Suprapubic skin (tissue), 3 donors: ENCODE results near the gene APPBP2.

Experiments
- POLR2A ChIP-seq, 2 donors: fragments of 450-650 bp; IDR thresholded peaks; one replicate each; pipeline ENCODE4 v1.6.1; 2017; ENCODE audit warnings: antibody characterized with exemption in 2 of 2, mild to moderate bottlenecking in 2 of 2, moderate library complexity in 2 of 2
- TF ChIP-seq, protein P1 (sequence below), 2 donors: fragments of 200-600 bp in 1 of 2; fragments of 450-650 bp in 1 of 2; sonication (generic) in 1 of 2; IDR thresholded peaks; one replicate each; pipeline ENCODE4 v1.5.1; 2016 to 2019; ENCODE audit warnings: antibody characterized with exemption in 2 of 2, mild to moderate bottlenecking in 1 of 2, moderate library complexity in 1 of 2

GRCh38 chr17:60436676-60437075 is 89.4 kb downstream of the APPBP2 start:
- no peak for TF ChIP-seq POLR2A (IDR thresholded peaks at IDR 0.05)
- TF ChIP-seq, protein P1, sequence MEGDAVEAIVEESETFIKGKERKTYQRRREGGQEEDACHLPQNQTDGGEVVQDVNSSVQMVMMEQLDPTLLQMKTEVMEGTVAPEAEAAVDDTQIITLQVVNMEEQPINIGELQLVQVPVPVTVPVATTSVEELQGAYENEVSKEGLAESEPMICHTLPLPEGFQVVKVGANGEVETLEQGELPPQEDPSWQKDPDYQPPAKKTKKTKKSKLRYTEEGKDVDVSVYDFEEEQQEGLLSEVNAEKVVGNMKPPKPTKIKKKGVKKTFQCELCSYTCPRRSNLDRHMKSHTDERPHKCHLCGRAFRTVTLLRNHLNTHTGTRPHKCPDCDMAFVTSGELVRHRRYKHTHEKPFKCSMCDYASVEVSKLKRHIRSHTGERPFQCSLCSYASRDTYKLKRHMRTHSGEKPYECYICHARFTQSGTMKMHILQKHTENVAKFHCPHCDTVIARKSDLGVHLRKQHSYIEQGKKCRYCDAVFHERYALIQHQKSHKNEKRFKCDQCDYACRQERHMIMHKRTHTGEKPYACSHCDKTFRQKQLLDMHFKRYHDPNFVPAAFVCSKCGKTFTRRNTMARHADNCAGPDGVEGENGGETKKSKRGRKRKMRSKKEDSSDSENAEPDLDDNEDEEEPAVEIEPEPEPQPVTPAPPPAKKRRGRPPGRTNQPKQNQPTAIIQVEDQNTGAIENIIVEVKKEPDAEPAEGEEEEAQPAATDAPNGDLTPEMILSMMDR (IDR thresholded peaks at IDR 0.05) = no peak
